ENCODE data around the gene ASPSCR1.

DNA sequence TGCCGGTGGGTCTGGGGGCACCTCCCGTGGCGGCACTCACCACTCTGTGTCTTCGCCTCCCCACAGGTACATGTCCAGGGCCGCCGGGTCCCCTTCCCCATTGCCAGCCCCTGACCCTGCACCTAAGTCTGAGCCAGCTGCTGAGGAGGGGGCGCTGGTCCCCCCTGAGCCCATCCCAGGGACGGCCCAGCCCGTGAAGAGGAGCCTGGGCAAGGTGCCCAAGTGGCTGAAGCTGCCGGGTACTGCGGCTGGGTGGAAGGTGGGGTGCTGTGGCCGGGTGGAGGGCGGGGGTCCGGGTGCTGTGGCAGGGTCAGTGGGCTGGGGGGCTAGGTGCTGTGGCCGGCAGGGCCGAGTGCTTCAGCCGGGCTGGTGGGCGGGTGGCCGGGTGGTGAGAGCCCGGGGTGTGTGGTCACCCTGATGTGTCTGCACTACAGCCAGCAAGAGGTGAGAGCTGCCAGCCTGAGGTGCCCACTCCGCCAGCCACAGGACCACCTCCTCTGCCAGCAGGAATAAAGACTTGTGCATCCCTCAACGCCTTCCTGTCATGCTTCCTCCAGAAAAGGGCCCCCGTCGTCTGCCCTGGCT lies 39.5 kb downstream of the ASPSCR1 start:
- TF ChIP-seq, protein P1, sequence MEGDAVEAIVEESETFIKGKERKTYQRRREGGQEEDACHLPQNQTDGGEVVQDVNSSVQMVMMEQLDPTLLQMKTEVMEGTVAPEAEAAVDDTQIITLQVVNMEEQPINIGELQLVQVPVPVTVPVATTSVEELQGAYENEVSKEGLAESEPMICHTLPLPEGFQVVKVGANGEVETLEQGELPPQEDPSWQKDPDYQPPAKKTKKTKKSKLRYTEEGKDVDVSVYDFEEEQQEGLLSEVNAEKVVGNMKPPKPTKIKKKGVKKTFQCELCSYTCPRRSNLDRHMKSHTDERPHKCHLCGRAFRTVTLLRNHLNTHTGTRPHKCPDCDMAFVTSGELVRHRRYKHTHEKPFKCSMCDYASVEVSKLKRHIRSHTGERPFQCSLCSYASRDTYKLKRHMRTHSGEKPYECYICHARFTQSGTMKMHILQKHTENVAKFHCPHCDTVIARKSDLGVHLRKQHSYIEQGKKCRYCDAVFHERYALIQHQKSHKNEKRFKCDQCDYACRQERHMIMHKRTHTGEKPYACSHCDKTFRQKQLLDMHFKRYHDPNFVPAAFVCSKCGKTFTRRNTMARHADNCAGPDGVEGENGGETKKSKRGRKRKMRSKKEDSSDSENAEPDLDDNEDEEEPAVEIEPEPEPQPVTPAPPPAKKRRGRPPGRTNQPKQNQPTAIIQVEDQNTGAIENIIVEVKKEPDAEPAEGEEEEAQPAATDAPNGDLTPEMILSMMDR (IDR thresholded peaks at IDR 0.05), result no peak
- TF ChIP-seq EZH2phosphoT487 (IDR thresholded peaks at IDR 0.05), result no peak
